NCI-H2171 treated with DMSO at 0.1 percent for 48 hours (cell line): ENCODE results near the gene HOPX.
"Not testable (repeated sequence)": the region's sequence is repeated elsewhere in the genome, so short reads cannot be mapped to it uniquely, and the experiment has no call there.

Experiments
- DNase-seq: peaks from one replicate; lab custom pipeline; 2025; lab: John Stamatoyannopoulos, UW

Gene HOPX

DNA sequence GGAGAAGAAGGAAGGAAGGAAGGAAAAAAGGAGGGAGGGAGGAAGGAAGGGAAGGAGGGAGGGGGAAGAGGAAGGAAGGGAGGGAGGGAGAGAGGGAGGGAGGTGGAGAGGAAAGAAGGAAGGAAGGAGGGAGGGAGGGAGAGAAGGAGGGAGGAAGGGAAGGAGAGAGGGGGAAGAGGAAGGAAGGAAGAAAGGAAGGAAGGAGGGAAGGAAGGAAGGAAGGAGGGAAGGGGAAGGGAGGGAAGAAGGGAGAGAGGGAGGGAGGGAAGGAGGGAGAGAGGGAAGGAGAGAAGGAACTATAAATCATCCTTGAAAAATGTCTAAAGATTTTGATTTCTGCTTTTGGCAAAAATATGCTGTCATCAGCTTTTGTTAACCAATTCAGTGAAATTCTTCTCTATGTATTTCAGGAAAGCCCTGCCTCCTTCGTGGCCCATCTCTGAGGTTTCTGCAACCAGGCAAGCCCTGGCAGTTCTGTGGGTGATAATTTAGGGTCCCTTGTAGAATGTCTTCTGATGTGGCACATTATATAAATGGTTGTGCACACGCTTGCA, 7.1 kb upstream of the HOPX start:
- DNase-seq: no peak

DNA sequence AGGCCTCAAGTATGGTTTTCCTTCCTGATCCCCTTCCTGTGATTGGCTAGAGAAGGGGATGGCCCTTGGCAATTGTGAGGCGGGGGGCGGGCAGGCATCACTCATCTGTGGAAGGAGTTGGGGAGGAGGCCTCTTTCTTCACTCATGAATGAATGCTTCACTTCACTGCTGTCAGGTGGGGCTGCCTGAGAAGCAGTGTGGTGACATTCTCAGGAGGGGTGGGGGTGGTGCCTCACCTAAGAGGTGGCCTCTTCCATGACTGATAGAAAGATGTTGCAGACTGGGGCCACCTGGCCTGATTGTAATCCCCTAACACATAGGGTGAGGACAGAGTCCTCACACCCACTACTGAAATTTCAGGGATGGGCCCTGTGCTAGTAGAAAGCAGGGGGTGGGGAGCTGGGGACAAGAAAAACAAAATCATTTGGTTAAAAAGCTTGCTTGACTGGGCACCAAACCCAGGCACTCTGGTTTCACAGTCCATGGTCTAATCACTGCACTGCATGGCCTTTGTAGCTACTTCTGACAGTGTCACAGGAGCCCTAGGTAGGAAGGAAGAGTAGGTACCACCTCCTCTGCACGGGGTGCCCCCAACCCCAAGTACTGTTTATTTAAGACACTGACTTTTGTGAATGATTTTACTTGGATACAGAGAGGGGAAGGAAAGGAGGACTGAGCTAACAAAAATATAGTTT, 5.6 kb upstream of the HOPX start:
- no peak for DNase-seq

DNA sequence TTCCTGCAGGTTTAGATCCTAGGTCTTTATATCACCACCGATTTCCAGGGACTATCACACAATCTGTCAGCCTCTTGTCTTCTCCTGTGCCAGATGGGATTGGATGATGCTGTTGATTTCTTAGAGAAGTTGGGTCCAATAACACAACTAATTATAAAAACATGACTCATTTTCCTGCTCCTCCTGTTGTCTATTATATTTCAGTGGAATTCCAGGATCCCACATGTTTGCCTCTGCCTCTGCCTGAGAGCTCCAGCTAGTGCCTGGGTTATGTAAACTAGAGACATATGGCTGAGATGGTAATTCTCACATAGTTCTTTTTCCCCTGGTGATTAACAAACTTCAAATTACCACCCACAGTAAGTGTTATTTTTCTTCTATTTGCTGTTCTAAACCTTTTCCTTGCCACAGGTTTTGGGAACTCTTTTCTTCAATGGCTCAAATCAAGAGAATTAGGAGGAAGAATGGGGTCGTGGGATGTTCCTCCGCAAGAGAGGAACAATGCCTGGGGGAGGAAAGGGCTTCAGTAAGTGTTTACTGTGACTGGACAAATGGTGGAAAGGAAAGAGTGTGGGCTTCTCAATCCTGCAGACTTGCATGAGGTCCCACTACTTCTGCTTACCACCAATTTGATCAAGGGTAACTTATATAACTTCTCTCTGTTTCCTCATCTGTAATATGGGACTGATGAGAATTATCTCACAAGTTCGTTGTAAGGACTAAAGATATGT, 3.4 kb upstream of the HOPX start:
- DNase-seq: peak; percentile 93

DNA sequence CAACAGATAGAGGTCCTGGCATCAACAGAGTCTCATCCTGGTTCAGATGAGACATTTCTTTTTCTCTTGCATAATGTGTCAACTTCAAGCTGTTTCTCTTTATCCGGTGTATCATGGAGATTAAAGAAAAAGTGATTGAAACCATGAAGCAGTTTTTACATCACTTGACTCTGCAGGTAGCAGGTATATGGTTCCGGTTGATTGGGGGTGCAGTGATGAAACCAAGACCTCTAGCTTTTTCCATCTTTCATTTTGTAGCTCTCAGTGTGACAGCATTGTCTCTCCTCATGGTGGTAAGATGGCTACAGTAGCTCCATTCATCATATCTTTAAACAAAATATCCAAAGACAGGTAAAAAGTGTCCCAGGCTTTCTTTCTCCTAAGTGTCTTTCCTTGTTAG, 2.4 kb upstream of the HOPX start:
- no peak for DNase-seq

DNA sequence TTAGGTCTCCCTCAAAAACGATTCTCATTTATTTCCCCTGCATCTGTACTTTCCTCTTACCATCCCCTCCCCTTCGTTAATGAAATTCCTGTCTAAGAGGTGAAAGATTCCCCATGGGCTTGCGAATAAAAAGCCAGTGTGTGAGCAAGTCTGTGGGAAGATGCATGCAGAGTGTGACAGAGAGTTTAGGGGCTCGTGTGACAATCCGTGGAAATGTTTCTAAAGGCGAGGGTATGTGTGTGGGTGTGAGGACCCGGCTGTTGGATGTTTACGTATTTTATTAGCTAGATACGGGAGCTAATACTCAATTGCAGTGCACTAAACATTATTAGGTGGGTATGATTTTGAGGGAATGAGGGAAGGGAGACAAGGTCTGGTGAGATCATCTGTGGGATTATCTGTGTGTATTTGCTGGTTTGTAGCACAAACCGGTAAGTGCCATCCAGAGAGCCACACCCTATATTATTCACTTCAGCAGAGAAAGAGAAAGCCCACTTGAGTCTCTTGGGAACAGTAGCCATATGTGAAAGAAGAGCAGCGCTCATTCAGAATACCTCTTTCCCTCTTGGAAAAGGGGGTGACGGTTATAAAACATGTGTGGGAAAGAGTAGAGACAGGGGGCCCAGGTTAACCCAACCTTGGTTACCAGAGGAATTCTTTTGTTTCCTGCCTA, 893 bp upstream of the HOPX start:
- DNase-seq: peak; percentile 75

DNA sequence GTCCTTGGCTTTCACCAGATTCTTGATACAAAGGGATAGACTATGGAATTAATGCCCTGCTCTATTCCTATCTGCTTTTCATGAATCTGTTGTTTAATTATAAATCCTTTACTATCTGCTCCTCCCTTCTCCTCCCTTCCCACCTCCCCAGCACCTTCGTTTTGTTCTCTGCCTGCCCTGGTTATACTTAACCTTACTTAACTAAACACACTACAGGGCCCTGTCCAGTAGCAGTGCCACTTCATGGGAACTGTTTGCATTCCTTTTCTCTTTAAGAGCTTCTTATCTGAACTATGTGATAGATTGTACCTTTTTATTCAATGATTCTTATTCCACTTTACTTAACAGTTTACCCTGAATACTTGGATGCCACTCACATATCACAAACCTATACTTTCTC, 830 bp downstream of the HOPX start:
- no peak for DNase-seq

- DNase-seq: no peak
Measured at GRCh38 chr4:56677711-56678110, 3.4 kb downstream of the HOPX start.

GRCh38 chr4:56674984-56675383, 6.1 kb downstream of the HOPX start:
- no peak for DNase-seq

DNA sequence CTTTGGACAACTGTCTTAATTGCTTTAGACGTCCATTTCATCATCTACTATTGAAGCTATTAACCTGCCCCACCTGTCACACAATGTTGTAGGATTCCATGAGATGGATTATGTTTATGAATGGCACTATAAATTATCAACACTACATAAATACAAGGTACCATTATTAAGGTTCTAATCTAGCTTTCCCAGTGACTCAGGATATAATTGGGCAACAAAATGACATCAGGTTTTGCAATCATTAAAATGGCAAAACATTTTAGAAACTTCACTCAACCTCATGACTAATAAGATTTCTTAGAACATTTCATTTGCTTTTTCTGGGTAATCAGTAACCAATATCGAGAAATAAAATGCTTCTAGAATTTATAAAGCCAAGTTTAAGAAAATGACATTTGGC, 9.2 kb downstream of the HOPX start:
- no peak for DNase-seq

- no peak for DNase-seq
Measured at GRCh38 chr4:56671373-56671772, 9.7 kb downstream of the HOPX start.

GRCh38 chr4:56668267-56668666, 12.8 kb downstream of the HOPX start:
- DNase-seq: peak; percentile 5

- not testable (repeated sequence) for DNase-seq
Measured at GRCh38 chr4:56667396-56667795, 13.7 kb downstream of the HOPX start.

DNA sequence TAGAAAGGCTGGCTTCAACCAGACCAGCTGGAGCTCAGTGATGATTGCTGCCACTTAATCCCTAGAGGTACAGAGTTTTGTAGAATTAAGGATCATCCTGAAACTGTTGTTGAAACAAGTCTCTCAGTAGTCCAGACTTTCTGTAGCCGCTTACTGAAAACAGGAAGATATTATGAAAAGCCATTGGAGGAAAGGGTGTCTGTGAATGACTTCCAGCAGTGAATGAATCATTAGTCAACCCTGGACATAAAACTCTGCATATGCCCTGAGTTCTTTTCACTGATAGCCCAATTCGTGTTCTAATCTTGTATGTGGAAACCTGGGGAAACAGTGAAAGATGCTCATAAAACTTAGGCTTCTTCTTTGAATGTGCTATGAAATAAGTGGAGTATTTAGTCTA, 14.8 kb downstream of the HOPX start:
- DNase-seq: no peak

DNA sequence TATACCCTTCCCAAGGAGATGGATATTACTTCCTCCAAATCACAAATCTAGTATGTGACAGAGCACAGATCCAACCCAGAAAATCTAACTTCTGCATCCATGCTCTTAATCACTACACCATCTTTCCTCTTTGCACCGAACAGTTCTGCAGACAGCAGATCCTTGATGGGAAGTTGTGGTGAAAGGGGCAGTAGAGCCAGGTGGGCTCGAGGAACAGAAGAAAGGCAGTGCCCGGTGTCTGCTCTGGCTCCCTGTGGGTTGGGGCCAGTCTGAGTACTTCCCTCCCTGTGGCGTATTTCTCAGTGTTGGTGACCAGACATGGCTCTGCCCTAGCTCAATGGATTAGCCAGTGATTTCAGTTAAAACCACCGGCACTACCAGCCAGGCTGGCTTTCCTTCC, 15.3 kb downstream of the HOPX start:
- DNase-seq: no peak

DNA sequence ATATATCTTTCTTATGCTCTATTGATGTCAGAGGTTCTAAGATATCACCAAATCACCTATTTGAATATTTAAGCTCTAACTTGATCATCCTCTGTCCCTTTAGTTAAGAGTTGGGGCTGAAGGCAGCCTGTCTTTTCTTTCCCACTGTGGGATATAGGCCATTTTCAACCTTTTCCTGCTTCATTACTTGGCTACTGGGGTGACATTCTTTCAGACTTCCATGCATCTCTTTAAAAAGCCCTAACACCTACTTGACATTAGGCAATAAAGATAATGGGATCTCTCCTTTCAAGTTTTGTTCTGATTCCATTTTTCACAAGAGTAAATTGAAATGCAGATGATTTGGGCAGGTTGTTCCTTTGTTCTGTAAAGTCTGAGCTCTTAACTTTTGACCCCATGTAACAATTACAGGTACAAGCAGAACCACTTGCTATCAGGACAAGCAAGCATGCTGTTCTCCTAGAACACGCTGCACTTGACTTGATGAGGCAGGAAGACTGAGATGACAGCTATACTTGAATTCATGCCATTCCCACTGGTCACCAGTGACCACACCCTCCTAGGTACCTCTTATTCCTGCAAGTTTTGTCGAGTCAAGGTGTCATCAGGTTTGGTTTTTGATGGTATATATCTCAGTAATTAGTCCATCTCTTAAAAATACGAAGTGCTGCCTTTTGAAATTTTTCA, 18.2 kb downstream of the HOPX start:
- no peak for DNase-seq

GRCh38 chr4:56659946-56660345, 21.1 kb downstream of the HOPX start:
- no peak for DNase-seq

- no peak for DNase-seq
Measured at GRCh38 chr4:56658528-56658927, 22.6 kb downstream of the HOPX start.

- DNase-seq: no peak
Measured at GRCh38 chr4:56657818-56658217, 23.3 kb downstream of the HOPX start.

DNA sequence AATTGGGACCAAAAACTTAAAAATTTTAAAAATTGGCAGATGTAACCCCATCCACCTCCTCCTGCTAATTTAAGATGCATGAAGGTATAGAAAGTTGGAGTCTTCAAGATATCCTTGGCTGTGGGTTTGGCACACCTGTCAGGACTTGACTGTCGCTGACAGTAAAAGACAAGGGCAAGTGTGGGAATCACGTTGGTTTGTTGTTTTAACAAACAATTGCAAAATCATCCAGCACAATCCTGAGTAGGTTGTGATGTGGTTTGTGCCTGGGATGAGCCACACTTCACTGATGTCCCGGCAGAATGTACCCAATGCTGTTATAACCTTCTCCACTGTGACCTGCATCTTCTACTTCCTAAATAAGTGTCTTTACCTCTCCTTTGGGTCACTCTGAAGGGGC, 24.0 kb downstream of the HOPX start:
- no peak for DNase-seq

DNA sequence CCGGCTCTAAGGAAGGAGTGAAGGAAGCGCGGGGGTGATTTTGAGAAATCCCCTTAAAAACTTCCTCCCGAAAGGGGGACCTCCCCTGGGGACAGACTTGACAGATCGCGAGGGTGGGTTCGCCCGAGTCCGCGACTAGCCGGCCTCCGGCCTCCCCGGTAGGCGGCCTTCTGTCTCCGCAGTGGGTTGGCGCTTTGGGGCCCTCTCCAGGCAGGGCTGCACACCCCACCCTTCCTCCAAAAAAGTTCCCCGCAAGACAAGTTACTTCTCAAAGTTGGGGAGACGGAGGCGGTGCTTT, 24.8 kb downstream of the HOPX start:
- DNase-seq: no peak

DNA sequence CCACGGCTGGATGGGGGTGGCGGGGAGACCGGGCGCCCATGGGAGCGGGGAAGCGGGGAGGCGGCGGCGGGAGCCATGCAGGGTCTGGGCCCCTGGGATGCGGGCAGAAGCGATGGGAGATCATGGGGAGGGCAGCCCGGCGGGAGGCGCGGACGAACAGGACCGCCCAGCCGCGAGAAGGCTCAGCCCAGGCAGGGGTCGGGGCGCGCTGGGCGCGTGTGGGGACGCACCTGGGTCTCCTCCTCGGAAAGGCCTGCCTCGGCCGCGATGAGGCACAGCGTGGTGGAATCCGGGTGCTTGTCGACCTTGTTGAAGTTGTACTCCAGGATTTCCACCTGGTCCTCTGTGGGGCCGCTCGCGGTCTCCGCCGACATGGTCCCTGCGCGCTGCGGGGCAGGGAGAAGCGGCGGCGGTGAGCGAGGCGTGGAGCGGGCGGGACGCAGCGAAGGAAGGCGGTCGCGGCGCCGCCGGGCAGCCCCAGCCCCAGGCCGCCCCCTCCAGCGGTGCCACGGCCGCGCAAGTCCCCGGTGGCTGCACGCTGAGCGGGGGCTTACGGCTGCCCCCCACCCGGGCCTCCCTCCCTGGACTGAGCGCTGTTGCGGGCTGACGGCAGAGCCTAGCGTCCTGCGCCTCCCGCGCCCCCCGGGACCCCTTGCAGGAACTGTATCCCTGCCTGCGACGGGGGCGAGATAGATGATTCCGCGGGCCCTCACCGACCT, 25.3 kb downstream of the HOPX start:
- no peak for DNase-seq

- DNase-seq: no peak
Measured at GRCh38 chr4:56655209-56655626, 25.9 kb downstream of the HOPX start.
